ENCODE results near the gene TCEA3.

Gene TCEA3
- total RNA-seq = 0 to 0.25 (median 0.09) reads per million in 18 experiments

DNA sequence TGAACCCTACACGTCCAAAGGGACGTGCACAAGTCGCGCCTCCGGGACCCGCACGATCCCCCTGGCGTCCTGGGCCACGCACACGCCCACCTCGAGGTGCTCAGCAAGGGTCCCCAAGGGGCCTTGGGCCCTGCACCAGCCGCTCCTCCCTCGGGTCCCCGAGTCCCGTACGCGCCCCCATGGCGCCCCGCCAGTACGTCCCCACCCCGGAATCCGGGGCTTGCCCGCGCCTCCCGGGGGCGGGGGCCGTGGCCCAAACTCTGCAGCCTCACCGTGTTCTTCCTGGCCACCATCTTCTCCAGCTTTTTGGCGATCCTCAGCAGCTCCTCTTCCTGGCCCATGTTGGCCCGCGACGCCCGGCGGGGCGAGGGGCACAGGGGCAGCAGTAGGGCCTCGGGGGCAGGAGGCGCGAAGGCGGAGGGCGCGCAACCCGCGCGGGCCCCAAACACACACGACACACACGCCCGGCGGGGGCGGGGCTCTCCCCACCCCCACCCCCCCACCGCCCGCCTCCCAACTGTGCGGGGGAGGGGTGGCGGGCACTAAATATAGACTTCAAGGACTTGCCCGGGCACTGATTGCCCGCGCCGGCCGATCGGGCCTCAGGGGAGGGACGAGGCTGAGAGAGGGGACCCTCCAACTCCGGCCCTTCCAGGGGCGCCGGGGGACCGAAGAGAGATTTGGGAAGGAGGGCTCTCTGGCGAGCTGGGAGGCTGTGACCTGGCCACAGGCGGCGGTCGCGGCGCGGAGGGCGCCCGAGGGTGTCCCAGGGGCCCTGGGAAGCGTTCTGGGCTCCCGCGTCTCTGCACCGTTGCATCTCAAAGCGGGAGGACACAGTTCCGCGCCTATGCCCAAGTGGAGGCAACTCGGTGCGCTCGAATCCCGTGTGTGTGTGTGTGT, at the start of gene TCEA3:
Gene TCEA3 (minus strand): TSS at position 456 of the 900 bp plus-strand sequence. CDS start 115 bp downstream, at position 341.
- DNase-seq = peak in 1 of 2 donors; percentile 15

GRCh38 chr1:23473037-23473800, 48.7 kb upstream of the TCEA3 start:
- no peak for DNase-seq

GRCh38 chr1:23472351-23473036, 47.9 kb upstream of the TCEA3 start:
- no peak for DNase-seq

DNA sequence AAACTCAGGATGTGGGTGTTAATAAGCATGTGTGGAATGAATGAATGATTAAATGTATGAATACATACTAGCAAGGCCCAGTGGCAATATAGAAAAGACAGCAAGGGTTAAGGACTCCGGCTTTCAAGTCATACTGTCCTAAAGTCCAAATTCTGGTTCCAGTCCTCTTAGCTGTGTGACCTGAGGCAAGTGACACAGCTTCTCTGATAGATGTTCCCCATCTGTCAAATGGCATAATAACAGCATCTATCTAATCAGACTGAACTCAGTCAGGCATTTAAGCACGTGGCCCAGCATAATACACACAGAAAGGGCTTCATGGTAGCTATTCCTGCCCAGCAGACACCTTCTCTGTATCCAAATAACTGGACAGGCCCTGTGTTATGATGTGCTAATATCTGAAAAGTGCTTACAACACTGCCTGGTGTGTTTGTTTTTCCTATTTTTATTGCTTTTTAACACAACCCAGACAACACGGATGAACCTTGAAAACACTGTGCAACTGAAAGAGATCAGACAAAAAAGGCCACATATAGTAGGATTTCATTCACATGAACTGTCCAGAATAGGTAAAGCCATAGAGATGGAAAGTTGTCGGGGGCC, 47.0 kb upstream of the TCEA3 start:
- no peak for DNase-seq

DNA sequence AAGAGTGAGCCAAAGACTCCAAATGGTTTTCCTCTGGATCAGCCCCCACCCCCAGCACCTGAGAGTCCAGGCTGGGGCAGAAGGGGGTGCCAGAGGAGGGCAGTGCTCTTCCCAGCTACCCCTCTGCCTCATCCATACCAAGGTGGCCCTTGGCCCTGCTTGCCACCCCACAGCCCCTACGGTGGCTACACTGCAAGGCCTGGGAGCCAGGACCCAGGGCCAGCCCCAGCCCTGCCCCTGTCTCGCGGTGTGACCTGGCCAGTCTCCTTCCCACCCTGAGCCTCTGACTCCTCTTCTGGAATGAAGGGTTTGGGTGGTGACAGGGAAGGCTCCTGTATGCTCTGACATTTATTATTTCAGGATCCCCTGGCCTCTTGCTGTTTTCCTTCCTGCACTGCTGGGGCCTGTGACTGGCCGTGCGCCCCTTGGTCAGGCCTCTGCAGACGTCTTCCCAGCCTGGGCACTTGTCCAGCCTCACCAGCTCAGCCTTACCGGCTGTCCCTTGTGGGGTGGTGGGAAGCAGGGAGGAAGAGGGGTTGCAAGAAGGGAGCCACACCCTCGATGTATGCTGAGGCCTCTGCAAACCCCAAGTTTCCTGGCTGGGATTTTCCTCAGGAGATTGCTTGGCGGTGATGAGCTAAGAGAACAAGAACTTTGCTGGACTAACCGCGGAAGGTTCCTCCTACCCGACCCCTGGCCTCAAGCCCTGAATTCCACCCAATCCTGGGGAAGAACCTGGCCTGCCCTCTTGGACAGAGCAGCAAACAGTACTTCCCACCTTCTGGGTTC, 45.9 kb upstream of the TCEA3 start:
- no peak for DNase-seq

GRCh38 chr1:23469372-23469982, 44.9 kb upstream of the TCEA3 start:
- no peak for DNase-seq

DNA sequence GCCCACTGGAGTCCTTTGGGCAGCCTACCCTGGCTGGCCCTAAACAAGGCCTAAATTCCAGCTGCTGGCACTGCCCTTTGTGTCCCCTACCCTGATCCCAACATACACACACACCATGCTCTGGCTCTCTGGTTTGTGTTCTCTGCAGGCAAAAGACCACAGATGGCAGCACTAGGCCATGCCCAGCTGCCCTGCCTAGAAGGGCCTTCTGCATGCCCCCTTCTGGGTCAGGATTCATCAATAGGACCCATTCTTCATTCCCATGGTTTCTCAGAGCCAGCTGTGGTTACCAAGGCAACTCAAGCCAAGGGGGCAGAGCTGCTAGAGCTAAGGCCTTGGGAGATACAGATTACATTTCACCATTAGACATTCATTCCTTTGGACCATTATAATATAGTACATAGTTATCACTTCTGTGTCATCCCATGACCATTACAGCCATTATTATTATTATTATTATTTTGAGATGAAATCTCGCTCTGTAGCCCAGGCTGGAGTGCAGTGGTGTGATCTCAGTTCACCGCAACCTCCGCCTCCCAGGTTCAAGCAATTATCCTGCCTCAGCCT, 42.0 kb upstream of the TCEA3 start:
- no peak for DNase-seq

GRCh38 chr1:23463286-23463685, 38.7 kb upstream of the TCEA3 start:
- no peak for DNase-seq

DNA sequence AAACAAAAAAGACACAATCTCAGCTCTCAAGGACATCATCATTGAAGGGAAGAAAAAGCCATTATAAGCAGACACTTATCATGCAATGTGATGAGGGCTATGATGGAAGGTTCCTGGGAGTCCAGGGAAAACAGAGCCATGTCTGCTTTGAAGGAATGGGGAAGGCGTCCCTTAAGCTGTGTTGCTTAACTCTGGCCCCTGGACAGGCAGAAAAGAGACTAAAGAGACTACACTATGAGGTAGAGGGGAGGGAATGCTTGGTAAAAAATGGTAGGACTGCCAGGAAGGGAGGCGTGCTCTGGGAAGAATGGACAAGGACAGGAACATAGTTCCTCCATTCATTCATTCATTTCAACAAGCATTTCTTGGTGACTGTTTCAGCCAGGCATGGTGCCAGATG, 38.2 kb upstream of the TCEA3 start:
- DNase-seq = no peak

GRCh38 chr1:23461050-23461449, 36.5 kb upstream of the TCEA3 start:
- DNase-seq = no peak

DNA sequence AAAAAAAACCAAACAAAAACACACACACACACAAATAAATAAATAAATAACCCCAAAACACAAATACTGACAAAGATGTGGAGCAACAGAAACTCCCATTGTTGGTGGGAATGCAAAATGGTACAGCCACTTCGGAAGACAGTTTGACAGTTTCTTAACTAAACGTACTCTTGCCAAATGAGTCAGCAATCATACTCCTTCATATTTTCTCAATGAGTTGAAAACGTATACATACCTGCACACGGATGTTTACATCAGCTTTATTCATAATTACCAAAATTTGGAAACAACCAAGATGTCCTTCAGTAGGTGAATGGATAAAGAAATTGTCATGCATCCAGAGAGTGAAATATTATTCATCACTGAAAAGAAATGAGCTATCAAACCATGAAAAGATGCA, 36.0 kb upstream of the TCEA3 start:
- DNase-seq = no peak

- no peak for DNase-seq
These were observed 34.8 kb upstream of the TCEA3 start for GRCh38 chr1:23459338-23459757.

- no peak for DNase-seq
These were observed 31.7 kb upstream of the TCEA3 start for GRCh38 chr1:23456226-23456625.

GRCh38 chr1:23453455-23454000, 29.0 kb upstream of the TCEA3 start:
- DNase-seq = no peak

DNA sequence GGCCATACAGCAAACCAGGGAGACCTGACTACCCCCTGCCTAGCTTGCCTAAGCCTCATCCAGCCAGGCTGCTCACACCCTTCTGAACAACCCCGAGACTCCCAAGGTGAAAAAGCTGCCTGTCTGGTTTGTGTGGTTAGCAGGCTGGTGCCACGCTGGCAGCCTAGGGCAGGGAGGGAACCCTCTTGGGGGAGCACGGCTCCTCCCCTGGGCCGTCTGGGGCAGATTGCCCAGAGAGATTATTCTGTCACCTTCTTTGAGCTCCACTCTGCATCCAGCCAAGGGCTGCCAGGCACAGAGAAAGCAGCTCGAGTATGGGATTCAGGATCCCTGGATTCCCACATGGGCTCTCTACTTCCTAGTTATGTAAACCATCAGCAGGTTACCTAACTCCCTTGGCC, 27.5 kb upstream of the TCEA3 start:
- DNase-seq = no peak

- DNase-seq = no peak
These were observed 26.9 kb upstream of the TCEA3 start for GRCh38 chr1:23451441-23451840.

DNA sequence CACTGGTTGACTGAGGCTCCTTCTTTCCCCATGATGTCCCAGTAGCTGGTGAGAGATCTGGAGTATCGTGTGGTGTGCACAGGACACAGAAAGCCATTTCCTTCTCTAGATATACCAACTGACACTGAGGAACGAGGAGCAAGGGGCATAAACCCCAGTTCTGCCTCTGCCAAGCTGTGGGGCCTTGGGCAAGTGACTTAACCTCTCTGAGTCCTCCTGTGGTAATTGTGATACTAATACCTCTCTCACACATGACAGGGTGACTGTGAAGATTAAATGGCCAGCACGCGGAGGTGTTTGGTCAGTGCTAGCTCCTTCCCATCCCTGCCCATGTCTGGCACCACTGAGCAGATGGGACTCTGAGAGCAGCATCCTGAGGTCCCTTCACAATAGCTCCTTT, 26.3 kb upstream of the TCEA3 start:
- no peak for DNase-seq

DNA sequence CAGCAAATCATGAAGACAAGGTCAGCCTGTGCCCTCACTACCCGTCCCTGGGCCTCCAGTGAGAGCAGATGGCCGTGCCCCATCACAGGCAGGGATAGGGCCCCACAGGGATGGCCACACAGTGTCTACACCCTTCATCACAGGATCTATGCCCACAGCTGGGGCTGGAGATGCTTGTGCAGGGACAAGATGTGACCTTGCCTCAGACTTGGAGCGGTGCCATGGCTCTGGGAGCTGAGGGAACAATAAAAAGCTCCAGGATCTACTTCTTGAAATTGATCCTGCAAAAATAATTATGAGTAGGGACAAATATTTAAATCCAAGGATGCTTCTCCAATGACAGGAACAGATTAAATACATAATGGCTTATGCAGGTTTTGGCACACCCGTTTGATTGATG, 25.4 kb upstream of the TCEA3 start:
- DNase-seq = no peak

DNA sequence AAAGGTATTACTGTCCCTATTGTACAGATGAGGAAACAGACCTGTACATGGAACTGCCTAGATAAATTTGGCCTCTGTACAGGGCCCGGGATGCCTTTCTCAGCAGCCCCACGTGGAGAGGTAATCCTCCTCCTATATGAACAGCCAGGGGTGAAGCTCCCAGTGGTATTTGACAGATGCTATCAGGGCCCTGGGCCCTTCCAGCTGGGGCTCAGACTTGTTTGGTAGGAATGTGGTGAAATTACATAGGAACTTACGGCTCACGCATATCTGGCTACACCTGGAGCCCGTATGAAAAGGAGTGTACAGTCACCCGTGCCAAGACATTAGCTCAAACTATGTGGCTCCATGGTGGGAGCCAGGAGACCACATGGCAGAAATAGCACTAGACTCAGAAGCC, 24.8 kb upstream of the TCEA3 start:
- no peak for DNase-seq

- no peak for DNase-seq
These were observed 24.3 kb upstream of the TCEA3 start for GRCh38 chr1:23448846-23449245.

Measured in inflammatory macrophage (primary cell).